ENCODE results near the gene UGT3A2.
"Not testable (repeated sequence)": the region's sequence is repeated elsewhere in the genome, so short reads cannot be mapped to it uniquely, and the experiment has no call there.

The UGT3A2 gene

GRCh38 chr5:36054647-36055046 is 12.0 kb downstream of the UGT3A2 start:
- DNase-seq (ENCODE audit: low read depth in 2 of 2) = no peak

DNA sequence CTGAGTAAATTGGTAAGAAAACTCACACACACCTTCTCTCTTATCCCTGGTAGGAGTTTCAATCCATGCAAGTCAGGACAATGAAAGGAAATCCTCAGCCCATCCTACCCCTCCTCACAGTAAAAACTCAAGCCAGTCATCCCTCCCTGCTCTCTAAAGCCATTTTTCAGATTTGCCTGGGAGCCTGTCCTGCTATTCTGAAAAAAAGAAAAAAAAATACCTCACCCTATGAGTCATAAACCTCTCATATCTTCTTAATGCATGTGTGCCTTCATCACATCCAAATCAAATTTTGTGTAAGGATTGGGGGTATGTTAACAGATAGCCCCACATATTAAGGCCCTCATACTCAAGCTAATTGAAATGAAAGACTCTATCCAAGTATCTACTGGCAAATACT is 14.1 kb downstream of the UGT3A2 start:
- DNase-seq (ENCODE audit: low read depth in 2 of 2) = no peak

DNA sequence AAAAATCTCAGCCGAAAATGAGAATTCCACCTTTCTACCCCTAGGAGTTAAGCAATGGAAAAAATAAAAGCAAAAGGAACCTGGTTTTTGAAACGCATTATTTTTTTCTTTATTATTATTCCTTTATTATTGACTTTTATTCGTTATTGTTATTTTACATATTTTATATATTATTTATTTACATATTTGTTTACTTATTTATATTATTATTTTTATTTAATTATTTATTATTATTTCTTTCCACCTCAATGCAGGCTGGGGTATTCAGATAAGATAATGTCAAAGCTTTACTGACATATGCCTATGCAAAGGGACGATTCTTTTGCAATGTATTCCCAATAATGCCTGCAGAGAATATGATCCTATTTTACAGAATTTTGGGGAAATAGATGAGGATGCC is 16.7 kb downstream of the UGT3A2 start:
- DNase-seq (ENCODE audit: low read depth in 2 of 2) = no peak

DNA sequence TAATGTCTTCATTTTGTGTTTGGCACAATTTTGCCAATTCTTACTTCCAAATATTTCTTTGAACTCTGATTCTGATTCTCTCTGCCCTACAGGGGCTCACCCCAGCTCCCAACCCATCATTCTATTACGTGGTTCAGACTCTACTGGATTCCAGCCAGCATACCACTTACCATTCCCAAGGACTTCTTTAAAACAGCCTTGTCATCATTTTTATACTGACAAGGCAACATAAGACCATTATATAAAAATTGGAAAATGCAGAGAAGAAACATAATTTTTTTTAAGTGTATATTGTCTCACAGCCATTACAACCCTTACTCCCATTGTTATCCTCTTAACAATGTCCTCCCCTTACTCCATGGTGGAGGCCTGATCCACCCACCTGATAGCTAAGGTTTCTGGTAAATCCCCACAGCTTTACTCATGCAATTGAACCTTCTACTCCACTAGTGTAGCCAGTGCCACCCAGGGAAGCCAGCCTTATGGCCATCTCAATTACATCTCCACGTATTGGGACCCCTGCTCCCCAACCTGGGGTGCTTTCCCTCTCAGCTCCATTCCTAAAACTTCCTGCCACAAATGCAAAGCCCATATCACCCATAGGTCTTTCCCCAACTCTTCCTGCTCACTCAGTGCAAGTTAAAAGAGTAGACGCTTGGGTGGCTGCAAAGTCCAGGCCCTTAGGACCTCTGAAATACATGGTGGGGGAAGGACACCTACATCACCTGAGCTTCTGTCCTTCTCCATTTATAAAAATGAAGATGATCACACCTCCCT is 19.1 kb downstream of the UGT3A2 start:
- no peak for DNase-seq (ENCODE audit: low read depth in 2 of 2)

DNA sequence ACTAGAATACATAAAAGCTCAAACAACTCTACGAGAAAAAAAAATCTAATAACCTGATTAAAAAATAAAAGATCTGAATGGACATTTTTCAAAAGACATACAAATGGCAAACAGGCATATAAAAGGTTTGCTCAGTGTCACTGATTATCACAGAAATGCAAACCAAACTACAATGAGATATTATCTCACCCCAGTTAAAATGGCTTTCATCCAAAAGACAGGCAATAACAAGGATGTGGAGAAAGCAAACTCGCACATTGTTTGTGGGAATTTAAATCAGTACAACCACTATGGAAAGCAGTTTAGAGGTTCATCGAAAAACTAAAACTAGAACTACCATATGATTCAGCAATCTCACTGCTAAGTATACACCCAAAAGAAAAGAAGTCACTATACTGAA is 20.8 kb downstream of the UGT3A2 start:
- no peak for DNase-seq (ENCODE audit: low read depth in 2 of 2)

DNA sequence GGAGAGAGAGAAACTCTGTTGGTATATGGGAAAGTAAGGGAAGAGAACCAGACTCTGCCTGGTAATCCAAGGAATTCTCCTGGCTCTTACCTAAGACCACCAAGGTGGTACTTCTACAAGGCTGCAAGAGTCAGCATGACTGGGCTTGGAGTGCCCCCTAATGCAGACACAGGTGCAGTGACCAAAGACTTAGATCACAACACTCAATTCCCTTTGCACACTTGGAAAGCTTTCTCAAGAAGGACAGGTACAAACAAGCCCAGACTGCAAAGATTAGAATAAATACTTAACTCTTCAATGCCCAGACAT is 25.2 kb downstream of the UGT3A2 start:
- no peak for DNase-seq (ENCODE audit: low read depth in 2 of 2)

- no peak for DNase-seq (ENCODE audit: low read depth in 2 of 2)
Observed at GRCh38 chr5:36040651-36041536, 25.8 kb downstream of the UGT3A2 start.

DNA sequence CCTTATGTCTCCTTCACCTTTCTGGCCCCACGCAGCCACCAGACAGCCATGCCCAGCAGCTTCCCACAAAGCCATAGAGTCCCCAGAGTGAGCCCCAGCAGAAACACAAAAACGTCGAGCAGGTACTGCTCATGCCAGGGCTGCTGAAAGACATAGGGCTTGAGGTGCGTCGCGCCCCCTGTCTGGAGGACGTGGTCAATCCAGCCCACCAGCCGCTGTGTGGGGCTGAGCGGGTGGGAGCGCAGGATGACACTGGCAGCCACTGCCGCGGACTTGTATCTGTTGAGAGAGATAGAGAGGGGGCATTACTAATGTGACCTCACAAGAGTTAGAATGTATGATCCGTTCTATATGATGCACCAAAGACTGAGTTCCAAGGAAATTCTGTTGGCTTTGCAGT is 31.0 kb downstream of the UGT3A2 start:
- DNase-seq (ENCODE audit: low read depth in 2 of 2) = no peak

DNA sequence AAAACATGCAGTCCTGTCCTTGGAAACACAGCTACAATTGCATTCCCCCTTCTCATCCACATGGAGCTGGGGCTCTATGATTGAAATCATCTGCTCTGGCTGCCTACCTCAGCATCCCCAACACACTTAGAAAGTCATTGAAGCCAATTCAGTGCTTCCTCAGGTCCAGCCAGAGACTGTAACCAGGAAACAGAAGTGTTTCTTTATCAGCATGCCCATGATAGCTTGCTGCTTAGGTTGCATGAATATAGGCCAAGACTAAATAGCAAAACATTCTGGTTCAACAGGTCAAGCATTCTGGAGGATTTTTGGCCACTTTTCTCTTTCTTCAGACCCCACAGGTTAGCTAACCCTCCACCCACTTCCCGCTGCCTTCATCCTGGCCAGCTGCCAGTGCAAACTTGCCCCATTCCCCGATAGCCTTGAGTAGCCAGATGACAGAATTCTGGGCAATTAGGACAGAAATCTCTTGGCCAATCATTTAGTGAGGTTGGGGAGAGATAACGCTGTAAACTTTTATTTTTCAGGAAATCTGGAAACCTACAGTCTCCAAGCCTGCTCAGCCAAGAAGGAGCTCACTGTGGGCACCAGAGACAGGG is 32.0 kb downstream of the UGT3A2 start:
- DNase-seq (ENCODE audit: low read depth in 2 of 2) = not testable (repeated sequence)

GRCh38 chr5:36033486-36033885 is 33.2 kb downstream of the UGT3A2 start:
- no peak for DNase-seq (ENCODE audit: low read depth in 2 of 2)

DNA sequence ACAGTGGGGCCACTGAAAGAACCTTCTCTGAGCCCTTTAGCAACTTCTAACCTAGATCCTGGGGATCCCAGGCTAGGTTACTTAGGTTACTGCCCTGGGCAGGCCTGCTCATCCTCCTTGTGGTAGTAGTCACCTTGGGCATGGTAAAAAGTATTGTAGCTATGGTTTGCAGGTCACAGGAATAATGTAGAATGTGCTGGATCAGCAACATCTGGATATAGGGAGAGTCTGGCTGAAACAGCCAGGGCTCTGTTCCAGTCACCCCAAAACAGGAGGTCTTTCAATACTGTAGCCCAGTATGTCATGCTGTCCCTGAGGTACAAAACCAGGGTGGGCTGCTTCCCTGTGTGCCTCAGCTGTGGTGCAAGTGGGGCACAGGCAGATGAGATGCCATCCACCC is 33.6 kb downstream of the UGT3A2 start:
- DNase-seq (ENCODE audit: low read depth in 2 of 2) = no peak

DNA sequence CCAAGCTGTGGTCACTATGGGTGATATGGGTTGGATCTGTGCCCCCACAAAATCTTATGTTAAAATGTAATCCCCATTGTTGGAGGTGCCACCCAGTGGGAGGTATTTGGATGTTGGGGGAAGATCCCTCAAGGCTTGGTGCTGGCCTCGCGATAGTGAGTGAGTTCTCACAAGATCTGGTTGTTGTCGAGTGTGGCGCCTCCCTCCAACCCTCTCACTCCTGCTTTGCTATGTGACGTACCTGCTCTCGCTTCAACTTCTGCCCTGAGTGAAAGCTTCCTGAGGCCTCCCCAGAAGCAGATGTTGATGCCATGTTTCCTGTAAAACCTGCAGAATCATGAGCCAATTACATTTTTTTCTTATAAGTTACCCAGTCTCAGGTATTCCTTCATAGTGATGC is 35.5 kb downstream of the UGT3A2 start:
- DNase-seq (ENCODE audit: low read depth in 2 of 2) = no peak

- no peak for DNase-seq (ENCODE audit: low read depth in 2 of 2)
Observed at GRCh38 chr5:36029914-36030313, 36.8 kb downstream of the UGT3A2 start.

DNA sequence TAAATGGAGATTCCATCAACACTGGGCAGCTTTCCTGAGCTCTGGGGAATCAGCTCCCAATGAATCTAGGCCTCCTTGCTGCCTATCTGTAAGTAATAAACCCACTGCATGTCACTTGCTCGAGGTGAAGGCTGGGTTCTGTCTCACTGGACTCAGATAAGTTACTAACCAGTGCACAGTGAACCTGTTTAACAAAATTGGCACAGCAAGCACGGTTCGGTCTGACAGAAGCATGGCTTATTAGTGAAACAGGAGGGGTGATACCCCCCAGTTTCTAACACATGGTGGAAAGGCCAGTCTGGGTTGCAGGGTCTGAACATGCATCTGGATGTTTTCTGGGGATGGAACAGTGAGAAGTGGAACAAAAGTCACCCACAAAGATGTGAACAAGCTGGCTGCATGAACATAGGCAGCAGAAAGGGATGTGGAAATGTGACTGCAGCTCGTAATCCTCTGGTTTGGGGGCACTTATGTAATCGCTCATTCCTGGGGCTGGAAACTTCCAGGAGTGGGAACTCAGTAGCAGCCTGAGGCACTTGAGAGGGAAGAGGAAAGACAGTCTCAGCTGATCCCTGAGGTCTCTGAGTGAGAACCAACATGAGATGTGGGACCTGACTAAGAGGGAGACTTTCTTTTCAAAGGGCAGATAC is 37.7 kb downstream of the UGT3A2 start:
- no peak for DNase-seq (ENCODE audit: low read depth in 2 of 2)

GRCh38 chr5:36027711-36028110 is 39.0 kb downstream of the UGT3A2 start:
- DNase-seq (ENCODE audit: low read depth in 2 of 2) = no peak

DNA sequence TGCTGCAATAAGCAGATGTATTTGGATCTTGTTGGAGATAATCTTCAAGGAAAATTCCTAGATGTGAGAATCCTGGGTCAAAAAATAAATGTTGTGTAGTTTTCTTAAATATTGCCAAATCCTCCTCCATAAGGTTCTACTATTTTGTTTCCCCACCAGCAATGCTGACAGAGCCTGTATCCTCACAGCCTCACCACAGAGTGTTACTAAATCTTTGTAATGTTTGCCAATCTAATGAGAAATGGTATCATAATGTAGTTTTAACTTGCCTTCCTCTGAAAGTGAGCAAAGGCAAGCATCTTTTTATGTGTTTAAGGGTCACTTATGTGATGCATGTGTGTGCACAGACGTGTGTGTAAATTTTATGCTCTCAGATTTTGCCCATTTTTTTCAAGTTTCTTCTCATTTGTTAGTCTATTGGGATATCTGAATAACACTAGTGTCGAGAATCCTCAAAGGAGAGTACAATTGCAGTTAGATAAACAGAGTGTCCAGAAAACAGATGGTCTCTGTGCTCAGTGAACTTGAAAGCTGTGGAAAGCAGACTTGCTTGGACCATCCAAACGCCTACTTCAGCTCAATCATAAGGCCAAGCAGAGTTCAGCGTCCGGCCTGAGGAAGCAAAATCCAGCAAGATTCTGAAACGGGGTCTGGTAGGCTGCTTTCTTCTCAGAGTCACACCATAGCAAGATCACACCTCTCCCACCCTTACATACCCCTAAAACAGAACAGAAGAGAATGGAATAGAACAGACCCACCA is 39.8 kb downstream of the UGT3A2 start:
- DNase-seq (ENCODE audit: low read depth in 2 of 2) = no peak

- not testable (repeated sequence) for DNase-seq (ENCODE audit: low read depth in 2 of 2)
Observed at GRCh38 chr5:36022246-36022645, 44.4 kb downstream of the UGT3A2 start.

DNA sequence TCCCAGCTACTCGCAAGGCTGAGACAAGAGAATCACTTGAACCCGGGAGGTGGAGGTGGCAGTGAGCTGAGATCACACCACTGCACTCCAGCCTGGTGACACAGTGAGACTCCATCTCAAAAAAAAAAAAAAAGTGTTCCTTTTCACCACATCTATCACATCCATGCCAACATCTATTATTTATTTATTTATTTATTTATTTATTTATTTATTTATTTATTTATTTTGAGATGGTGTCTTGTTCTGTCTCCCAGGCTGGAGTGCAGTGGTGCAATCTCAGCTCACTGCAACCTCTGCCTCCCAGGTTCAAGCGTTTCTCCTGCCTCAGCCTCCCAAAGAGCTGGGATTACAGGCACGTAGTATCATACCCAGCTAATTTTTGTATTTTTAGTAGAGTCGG is 47.1 kb downstream of the UGT3A2 start:
- DNase-seq (ENCODE audit: low read depth in 2 of 2) = not testable (repeated sequence)

GRCh38 chr5:36017622-36018021 is 49.1 kb downstream of the UGT3A2 start:
- no peak for DNase-seq (ENCODE audit: low read depth in 2 of 2)

DNA sequence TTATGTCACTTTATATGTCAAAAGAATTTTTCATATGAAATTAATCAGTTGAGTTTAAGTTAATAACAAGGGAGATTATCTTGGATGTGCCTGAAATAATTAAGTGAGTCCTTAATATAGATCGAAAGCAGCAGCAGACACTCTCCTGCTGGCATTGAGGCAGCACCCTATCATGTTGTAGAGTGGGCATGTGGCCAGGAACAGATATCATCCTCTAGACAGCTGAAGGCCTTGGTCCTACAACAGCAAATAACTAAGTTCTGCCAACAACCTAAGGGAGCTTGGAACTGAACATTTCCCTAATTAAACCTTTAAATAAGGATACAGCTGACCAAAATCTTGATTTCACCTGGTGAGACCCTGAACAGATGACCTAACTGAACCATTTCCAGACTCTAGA is 49.7 kb downstream of the UGT3A2 start:
- no peak for DNase-seq (ENCODE audit: low read depth in 2 of 2)

DNA sequence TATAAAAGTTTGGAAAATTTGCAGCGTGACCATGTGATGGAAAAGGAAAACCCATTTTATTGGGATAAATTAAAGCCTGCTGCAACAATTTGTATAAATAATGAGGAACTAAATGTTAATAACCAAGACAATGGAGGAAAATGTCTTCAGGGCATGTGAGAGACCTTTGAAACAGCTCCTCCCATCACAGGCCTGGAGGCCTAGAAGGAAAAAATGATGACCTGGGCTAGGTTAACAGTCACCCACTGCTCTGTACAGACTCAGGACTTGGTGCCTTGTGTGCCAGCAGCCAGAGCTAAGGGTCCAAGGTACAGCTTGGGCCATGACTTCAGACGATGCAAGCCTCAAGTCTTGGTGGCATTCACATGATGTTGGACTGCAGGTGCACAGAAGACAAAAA is 53.5 kb downstream of the UGT3A2 start:
- no peak for DNase-seq (ENCODE audit: low read depth in 2 of 2)

DNA sequence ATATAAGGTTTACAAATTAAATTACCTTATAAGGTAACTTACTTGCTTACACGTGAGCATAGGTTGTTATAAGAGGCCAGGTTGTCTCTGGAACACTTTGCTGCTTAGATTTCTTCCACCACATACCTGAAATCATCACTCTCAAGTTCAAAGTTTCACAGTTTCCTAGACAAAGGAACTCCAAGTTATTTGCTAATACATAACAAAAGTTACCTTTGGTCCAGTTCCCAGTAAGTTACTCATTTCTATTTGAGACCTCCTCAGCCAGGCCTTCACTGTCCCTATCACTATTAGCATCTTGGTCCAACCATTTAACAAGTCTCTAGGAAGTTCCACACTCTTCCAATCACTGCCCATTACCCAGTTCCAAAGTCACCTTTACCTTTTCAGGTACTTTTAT is 57.0 kb downstream of the UGT3A2 start:
- DNase-seq (ENCODE audit: low read depth in 2 of 2) = no peak
